IPS DF 19.7 (cell line): ENCODE measurements around the gene RBBP4.
"Not testable (repeated sequence)": the region's sequence is repeated elsewhere in the genome, so short reads cannot be mapped to it uniquely, and the experiment has no call there.

Source experiments
- DNase-seq: peaks from one replicate; pipeline ENCODE4 v3.0.0-alpha.2; 2013; ENCODE audit warnings: low read depth, low spot score

Gene RBBP4

DNA sequence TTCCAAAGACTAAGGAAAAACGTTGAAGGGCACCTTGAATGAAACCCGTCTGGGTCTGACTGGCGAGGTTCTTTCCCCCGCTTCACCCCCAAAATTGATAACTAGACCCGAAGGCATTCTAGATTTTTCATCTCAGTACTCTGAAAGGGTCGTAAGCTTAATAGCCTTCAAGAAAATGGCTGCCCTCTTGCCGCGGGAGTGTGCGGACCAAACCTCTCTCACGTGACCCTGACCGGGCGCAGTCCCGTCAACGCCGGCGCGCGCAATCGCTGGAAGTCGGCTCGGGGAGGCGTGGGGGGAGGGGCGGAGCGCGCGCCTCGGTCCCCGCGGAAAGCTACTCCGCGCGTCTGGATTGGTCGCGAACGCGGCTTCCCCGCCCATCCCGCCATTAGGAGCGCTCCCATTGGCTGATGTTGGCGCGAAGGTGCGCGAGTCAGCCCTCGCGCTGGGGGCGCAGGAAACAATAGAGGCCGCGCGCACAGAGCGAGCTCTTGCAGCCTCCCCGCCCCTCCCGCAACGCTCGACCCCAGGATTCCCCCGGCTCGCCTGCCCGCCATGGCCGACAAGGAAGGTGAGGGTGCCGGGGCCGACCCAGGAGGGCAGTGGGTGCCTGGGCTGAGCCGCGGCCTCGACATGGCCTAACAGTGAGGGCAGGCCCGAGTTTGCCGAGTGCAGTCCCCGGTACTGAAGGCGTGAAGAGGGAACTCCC lies at the start of gene RBBP4:
Gene RBBP4 (plus strand): TSS at position 457 of the 709 bp plus-strand sequence. CDS start 99 bp downstream, at position 556.
- DNase-seq, result peak; percentile 82

DNA sequence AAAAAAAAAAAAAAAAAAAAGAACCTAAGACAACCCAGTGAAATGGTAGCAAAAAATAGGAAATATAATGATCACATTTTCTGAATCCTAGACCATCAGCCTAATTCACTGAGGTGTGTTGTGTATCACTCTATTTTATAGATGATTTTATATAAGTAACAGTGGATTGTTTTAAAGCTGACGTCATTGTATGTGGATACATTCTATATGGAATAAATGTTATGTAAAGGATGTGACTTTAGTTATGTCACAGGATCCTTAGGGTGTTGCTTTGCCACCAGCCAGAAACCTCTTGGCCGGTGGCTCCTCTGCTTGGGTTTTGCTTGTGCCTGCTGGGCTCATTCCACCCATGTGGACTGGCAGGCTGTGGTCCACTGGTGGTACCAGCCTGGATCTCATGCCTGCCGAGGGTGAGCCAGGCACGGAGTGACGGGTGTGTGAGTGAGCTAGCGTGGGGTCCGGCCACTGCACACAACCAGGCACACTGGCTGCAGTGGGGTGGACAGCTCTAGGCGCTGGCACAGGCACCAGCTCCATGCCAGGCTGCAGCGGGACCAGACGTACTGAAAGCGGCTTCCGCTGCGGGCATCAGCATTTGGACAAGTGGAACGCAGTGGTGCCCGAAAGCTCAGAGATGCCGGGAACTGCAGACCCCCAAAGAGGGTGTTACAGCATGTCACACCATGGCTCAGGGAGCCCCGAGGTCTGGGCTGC lies 45.1 kb upstream of the RBBP4 start:
- no peak for DNase-seq

- DNase-seq, result no peak
These were observed 44.2 kb upstream of the RBBP4 start for GRCh38 chr1:32606565-32607371.

GRCh38 chr1:32609180-32609579 lies 41.8 kb upstream of the RBBP4 start:
- DNase-seq, result no peak

GRCh38 chr1:32611859-32612188 lies 39.2 kb upstream of the RBBP4 start:
- DNase-seq, result no peak

- DNase-seq, result peak; percentile 60
These were observed 38.7 kb upstream of the RBBP4 start for GRCh38 chr1:32612189-32612881.

DNA sequence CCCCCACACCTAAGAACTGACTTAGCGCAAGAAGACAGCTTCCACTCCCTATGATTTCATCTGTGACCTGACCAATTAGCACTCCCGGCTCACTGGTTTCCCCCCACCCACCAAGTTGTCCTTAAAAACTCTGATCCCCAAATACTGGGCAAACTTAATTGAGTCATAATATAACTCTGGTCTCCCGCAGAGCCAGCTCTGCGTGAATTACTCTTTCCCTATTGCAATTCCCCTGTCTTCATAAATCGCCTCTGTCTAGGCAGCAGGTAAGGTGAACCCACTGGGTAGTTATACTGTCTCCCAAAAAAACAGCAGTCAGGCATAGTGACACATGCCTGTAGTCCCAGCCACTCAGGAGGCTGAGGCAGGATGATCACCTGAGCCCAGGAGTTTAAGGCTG lies 37.5 kb upstream of the RBBP4 start:
- no peak for DNase-seq

- DNase-seq, result no peak
These were observed 32.3 kb upstream of the RBBP4 start for GRCh38 chr1:32618673-32619221.

GRCh38 chr1:32619701-32620485 lies 31.1 kb upstream of the RBBP4 start:
- DNase-seq, result no peak

DNA sequence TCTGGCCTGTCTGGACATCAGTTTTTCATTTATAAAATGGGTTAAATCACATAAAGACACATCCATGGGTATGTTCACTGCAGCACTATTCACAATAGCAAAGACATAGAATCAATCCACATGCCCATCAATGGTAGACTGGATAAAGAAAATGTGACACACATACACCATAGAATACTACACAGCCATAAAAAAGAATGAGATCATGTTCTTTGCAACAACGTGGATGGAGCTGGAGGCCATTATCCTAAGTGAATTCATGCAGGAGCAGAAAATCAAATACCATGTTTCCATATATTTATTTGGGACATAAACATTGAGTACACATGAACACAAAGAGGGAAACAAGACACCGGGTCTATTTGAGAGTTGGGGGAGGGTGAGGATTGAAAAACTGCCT lies 28.8 kb upstream of the RBBP4 start:
- no peak for DNase-seq

DNA sequence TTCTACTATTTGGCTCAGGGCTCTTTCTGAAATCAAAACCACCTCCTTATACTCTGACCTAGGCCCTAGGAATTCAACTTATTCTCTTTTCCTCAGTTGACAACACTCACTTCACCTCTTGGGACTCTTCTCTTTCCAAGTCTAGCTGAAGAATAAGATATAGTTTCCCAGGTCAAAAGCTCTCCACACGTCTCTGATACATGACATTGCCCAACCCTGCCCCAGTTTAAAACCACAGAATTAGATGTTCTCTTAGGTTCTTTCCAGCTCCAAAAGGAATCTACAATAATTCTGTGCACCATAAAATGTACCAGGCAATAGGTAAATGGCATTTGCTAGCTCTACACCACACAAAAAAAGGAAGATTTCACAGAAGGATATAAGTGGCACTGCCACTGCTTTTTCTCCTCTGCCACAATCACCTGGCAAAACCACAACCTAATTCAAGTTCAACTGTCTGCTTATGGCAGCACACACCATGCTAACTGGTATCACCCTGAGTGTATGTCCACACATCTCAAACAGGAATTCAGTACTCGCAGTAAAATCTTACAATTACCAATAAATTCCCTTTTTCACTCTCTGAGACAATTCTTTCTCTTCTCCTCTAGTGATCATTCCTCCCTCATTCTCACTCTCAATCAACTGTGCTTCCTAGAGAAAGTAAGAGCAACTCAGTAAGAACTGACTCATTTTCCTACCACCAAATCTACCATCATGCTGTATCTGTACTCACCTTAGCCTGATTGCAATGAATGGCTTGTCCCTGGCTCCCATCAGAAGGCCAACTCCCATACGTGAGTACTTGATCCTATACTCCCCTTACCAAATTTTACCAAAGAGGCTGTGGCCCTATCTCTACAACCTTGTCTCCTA lies 28.0 kb upstream of the RBBP4 start:
- DNase-seq, result no peak

DNA sequence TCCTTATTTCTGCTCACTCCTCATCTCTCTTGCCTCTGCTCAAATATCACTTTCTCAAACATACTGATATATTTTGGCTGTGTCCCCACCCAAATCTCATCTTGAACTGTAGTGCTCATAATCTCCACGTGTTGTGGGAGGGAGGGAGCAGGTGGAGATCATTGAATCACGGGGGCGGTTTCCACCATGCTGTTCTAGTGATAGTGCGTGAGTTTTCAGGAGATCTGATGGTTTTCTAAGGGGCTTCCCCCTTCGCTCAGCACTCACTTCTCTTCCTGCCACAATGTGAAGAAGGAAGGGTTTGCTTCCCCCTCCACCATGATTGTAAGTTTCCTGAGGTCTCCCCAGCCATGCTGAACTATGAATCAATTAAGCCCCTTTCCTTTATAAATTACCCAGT lies 27.2 kb upstream of the RBBP4 start:
- no peak for DNase-seq

GRCh38 chr1:32626176-32626575 lies 24.8 kb upstream of the RBBP4 start:
- no peak for DNase-seq

DNA sequence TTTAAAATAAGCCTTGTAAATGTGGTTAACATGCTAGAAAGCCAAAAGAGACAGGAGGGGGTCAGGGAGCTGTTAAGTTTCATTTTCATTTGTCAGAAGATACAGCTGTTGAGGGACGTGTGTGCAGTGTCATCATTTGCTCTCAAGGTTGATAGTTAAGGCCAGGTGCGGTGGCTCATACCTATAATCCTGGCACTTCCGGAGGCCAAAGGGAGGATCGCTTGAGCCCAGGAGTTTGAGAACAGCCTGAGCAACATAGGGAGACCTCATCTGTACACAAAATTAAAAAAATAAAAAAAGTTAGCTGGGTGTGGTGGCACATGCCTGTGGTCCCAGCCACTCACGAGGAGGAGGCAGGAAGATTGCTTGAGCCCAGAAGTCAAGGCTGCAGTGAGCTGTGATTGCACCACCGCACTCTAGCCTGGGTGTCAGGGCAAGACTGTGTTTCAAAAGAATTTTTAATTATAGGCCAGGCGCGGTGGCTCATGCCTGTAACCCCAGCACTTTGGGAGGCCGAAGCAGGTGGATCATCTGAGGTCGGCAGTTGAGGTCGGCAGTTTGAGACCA lies 23.3 kb upstream of the RBBP4 start:
- DNase-seq, result no peak

GRCh38 chr1:32630173-32630572 lies 20.8 kb upstream of the RBBP4 start:
- DNase-seq, result not testable (repeated sequence)

DNA sequence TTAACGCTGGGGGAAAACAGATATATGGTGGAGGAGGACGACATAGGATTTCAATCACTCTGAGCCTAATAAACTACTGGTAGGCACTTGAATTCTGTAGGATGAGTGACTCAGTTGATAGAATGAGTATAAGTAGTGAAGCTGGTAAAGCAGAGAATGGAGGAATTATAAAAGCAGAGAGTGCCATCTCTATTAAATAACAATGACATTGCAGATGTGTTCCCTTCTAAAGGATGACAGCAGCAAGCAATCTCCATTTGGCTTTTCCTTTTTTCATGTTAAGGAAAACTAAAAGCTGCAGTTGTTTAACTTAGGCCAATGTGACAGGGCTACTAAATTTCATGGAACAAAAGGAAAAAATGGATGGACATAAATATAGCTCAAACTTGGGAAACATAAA lies 18.2 kb upstream of the RBBP4 start:
- DNase-seq, result no peak

DNA sequence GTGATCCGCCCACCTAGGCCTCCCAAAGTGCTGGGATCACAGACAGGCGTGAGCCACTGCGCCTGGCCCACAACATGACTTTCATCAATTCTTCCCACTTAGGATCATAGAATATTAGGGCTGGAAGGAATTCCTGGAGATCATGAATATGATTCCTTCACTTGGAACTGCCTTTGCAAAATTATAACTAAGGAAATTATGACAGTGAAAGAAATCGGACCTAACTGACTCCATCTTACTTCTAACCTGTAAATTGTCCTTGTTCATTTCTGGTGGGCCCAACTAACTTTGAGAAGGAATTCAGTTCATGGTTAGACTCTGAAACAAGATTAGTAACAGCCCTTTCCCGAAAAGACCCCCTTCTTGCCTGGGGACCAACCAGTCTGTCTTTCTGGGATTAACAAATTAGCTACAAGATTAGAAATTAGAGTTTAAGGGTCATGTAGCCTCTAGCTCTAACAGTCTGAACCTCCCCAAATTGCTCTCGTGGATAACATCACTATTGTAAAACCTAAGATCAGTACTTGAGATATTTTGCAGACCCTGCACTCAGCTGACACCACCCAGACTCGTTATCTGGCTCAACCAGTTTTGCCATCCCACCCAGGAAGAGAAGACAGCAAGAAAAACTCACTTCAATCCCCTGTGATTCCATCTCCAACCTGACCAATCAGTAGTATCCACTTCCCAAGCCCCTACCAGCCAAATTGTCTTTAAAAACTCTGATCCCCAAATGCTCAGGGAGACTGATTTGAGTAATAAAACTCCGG lies 15.3 kb upstream of the RBBP4 start:
- DNase-seq, result no peak

DNA sequence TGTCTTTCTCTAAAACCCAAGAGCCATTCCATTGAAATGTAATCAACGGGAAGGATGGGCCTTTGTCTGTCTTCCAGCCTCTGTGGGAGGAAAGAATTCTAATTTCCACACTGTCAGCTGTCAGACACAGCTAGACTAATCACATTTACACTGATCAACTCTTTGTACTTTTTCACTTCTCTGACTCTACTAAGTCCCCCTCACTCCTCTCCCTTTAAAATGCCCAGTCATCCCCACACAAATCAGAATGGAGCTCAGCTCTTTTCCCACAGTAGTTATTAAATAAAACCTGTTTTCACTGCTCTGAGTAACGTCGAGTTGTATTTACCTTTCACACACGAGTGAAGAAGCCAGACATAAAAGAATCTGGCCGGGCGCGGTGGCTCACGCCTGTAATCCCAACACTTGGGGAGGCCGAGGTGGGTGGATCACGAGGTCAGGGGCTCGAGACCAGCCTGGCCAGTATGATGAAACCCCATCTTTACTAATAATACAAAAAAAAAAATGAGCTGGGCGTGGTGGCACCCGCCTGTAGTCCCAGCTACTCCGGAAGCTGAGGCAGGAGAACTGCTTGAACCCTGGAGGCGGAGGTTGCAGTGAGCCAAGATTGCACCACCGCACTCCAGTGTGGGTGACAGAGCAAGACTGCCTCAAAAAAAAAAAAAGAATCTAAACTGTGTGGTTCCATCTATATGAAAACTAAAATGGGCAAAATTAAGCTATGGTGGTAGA lies 13.9 kb upstream of the RBBP4 start:
- DNase-seq, result no peak
